GM19397 (cell line): Measurements from ENCODE around the gene LARP4.
"Not testable (repeated sequence)": the region's sequence is repeated elsewhere in the genome, so short reads cannot be mapped to it uniquely, and the experiment has no call there.

Experiments used
- ATAC-seq: cut with Tn5 transposase; IDR thresholded peaks from one replicate; pipeline ENCODE4 v1.9.1; 2021; ENCODE audit warnings: mild to moderate bottlenecking, moderate library complexity; ENCODE audit not compliant: unreplicated experiment

LARP4 gene

GRCh38 chr12:50521781-50522180 lies 121.1 kb downstream of the LARP4 start:
- ATAC-seq = not testable (repeated sequence)

- ATAC-seq = no peak
These were observed 123.1 kb downstream of the LARP4 start for GRCh38 chr12:50523772-50524171.

- no peak for ATAC-seq
These were observed 123.9 kb downstream of the LARP4 start for GRCh38 chr12:50524621-50525020.

- ATAC-seq = no peak
These were observed 124.7 kb downstream of the LARP4 start for GRCh38 chr12:50525422-50525821.

DNA sequence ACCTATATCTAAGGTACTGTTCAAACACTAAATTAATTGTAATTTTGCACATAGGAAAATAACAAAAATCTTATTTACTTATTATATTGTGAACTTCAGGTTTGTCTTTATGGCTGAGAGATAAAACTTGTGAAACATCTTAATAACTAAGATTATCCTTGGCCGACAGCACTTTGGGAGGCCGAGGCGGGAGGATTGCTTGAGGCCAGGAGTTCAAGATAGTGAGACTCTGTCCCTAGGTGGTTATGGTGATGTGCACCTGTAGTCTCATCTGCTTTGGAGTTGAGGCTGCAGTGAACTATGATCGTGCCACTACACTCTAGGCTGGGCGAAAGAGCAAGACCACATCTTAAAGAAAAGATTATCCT lies 126.7 kb downstream of the LARP4 start:
- ATAC-seq = no peak

GRCh38 chr12:50528800-50529199 lies 128.1 kb downstream of the LARP4 start:
- ATAC-seq = no peak

- ATAC-seq = no peak
These were observed 128.7 kb downstream of the LARP4 start for GRCh38 chr12:50529345-50529744.
